ENCODE measurements around the gene KCNK16.

DNA sequence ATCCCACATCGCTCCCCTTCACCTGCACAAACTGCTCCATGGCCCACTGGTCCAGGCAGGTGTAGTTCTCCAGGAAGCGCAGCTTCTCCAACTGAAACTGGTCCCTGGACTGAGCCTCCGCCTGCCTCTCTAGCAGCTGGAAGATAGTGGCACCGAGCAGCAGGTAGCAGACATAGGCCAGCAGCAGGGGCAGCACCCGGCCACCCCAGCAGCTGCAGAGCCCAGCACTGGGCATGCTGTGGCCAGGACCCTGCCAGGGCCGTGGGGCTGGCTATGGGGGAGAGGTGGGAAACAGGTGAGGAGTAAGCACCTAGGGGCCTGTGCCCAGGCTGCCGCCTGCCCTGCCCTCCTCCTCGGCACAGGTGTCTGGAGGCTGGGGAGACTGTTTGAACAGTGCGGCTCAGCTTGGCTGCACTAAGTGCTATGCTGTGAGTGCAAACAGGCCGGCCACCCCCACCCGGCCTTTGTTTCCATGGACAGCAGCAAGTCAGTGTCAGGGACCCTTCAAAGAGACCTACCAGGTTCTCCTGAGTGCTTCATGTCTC lies at the start of gene KCNK16:
- TF ChIP-seq, protein P1, sequence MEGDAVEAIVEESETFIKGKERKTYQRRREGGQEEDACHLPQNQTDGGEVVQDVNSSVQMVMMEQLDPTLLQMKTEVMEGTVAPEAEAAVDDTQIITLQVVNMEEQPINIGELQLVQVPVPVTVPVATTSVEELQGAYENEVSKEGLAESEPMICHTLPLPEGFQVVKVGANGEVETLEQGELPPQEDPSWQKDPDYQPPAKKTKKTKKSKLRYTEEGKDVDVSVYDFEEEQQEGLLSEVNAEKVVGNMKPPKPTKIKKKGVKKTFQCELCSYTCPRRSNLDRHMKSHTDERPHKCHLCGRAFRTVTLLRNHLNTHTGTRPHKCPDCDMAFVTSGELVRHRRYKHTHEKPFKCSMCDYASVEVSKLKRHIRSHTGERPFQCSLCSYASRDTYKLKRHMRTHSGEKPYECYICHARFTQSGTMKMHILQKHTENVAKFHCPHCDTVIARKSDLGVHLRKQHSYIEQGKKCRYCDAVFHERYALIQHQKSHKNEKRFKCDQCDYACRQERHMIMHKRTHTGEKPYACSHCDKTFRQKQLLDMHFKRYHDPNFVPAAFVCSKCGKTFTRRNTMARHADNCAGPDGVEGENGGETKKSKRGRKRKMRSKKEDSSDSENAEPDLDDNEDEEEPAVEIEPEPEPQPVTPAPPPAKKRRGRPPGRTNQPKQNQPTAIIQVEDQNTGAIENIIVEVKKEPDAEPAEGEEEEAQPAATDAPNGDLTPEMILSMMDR (IDR thresholded peaks at IDR 0.05) = no peak
- TF ChIP-seq, protein P2, sequence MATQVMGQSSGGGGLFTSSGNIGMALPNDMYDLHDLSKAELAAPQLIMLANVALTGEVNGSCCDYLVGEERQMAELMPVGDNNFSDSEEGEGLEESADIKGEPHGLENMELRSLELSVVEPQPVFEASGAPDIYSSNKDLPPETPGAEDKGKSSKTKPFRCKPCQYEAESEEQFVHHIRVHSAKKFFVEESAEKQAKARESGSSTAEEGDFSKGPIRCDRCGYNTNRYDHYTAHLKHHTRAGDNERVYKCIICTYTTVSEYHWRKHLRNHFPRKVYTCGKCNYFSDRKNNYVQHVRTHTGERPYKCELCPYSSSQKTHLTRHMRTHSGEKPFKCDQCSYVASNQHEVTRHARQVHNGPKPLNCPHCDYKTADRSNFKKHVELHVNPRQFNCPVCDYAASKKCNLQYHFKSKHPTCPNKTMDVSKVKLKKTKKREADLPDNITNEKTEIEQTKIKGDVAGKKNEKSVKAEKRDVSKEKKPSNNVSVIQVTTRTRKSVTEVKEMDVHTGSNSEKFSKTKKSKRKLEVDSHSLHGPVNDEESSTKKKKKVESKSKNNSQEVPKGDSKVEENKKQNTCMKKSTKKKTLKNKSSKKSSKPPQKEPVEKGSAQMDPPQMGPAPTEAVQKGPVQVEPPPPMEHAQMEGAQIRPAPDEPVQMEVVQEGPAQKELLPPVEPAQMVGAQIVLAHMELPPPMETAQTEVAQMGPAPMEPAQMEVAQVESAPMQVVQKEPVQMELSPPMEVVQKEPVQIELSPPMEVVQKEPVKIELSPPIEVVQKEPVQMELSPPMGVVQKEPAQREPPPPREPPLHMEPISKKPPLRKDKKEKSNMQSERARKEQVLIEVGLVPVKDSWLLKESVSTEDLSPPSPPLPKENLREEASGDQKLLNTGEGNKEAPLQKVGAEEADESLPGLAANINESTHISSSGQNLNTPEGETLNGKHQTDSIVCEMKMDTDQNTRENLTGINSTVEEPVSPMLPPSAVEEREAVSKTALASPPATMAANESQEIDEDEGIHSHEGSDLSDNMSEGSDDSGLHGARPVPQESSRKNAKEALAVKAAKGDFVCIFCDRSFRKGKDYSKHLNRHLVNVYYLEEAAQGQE (IDR thresholded peaks at IDR 0.05; ENCODE audit: insufficient read depth in 1 of 2, low read depth in 2 of 2, low read length in 1 of 2) = no peak
- TF ChIP-seq POLR2AphosphoS5 (IDR thresholded peaks at IDR 0.05; ENCODE audit: low read depth, low read length) (no peak), SIN3A (IDR thresholded peaks at IDR 0.05; ENCODE audit: borderline replicate concordance, insufficient read depth, low read depth, low read length) (no peak), TCF7L2 (IDR thresholded peaks at IDR 0.05; ENCODE audit: low read depth, low read length) (no peak)
